Measurements from ENCODE around the gene IL21R. TPM values are rescaled to one million over a fixed set of nuclear protein-coding genes. Genes with fewer than 3 reads are reported as not detected.
A peak's percentile ranks its signal among the peaks of the same experiment; 100 is the strongest.

The IL21R gene
- total and polyA plus RNA-seq, 11 donors = 0.04 to 6.0 (median 0.26) TPM; not detected in 1

- intact Hi-C loops (cut with DNase I) = no loop called here
- no peaks in the 10 kb centered on the region for H3K27me3 ChIP-seq
- TF ChIP-seq CTCF (IDR thresholded peaks at IDR 0.05) (no peak), POLR2A (IDR thresholded peaks at IDR 0.05) (peak in 1 of 2 donors; percentile 36)
- DNase-seq = peak in 1 of 5 donors; percentile 50
- H3K36me3 ChIP-seq = peaks cover 0 to 100% (median 100%) of the 10 kb centered on the region in 9 donors
- peaks cover 0 to 7% (median 0%) of the 10 kb centered on the region in 12 donors for H3K4me1 ChIP-seq
- no peaks in the 10 kb centered on the region for H3K9me3 ChIP-seq
- no peak overlapping the region for H3K4me3 ChIP-seq
- H3K27ac ChIP-seq = peak overlapping the region in 11 of 12 donors; percentile 26 to 70 (median 56)
- 70 to 83% (median 76%) methylated on average over 16 of the region's 16 CpGs for WGBS, 4 donors
- ATAC-seq = peak in 3 of 4 donors; percentile 38 to 76 (median 47)
Measured at GRCh38 chr16:27491894-27492587, 90.1 kb downstream of the IL21R start.

- H3K27me3 ChIP-seq = no peaks in the 10 kb centered on the region
- peak overlapping the region in 11 of 12 donors; percentile 26 to 70 (median 56) for H3K27ac ChIP-seq
- no peak for DNase-seq
- no peak for ATAC-seq
- no peak for TF ChIP-seq POLR2A (IDR thresholded peaks at IDR 0.05)
- TF ChIP-seq CTCF (IDR thresholded peaks at IDR 0.05) = no peak
- H3K9me3 ChIP-seq = no peaks in the 10 kb centered on the region
- no peak overlapping the region for H3K4me3 ChIP-seq
- peaks cover 0 to 7% (median 0%) of the 10 kb centered on the region in 12 donors for H3K4me1 ChIP-seq
- peaks cover 0 to 100% (median 100%) of the 10 kb centered on the region in 9 donors for H3K36me3 ChIP-seq
- WGBS, 4 donors = 78 to 84% (median 82%) methylated on average over 11 of the region's 11 CpGs
- intact Hi-C loops (cut with DNase I) = no loop called here
Measured at GRCh38 chr16:27492588-27492979, 90.6 kb downstream of the IL21R start.

- no peak for TF ChIP-seq CTCF (IDR thresholded peaks at IDR 0.05)
- TF ChIP-seq POLR2A (IDR thresholded peaks at IDR 0.05) = no peak
- no peak for ATAC-seq
- peak in 1 of 5 donors; percentile 45 for DNase-seq
- peaks cover 0 to 100% (median 100%) of the 10 kb centered on the region in 9 donors for H3K36me3 ChIP-seq
- 67 to 78% (median 72%) methylated on average over 13 of the region's 13 CpGs for WGBS, 4 donors
- H3K9me3 ChIP-seq = no peaks in the 10 kb centered on the region
- no peak overlapping the region for H3K4me3 ChIP-seq
- H3K27ac ChIP-seq = no peak overlapping the region
- intact Hi-C loops (cut with DNase I) = no loop called here
- H3K4me1 ChIP-seq = peaks cover 0 to 21% (median 4%) of the 10 kb centered on the region in 12 donors
- H3K27me3 ChIP-seq = no peaks in the 10 kb centered on the region
Measured at GRCh38 chr16:27495191-27495590, 93.2 kb downstream of the IL21R start.

- intact Hi-C loops (cut with DNase I) = no loop called here
- H3K4me1 ChIP-seq = peaks cover 0 to 14% (median 4%) of the 10 kb centered on the region in 12 donors
- H3K4me3 ChIP-seq = no peak overlapping the region
- ATAC-seq = no peak
- peaks cover 0 to 100% (median 100%) of the 10 kb centered on the region in 9 donors for H3K36me3 ChIP-seq
- no peaks in the 10 kb centered on the region for H3K27me3 ChIP-seq
- peak overlapping the region in 2 of 12 donors; percentile 72 to 75 for H3K27ac ChIP-seq
- WGBS, 4 donors = 91 to 95% (median 94%) methylated on average over 9 of the region's 9 CpGs
- no peak for DNase-seq
- H3K9me3 ChIP-seq = no peaks in the 10 kb centered on the region
- no peak for TF ChIP-seq CTCF (IDR thresholded peaks at IDR 0.05)
- TF ChIP-seq POLR2A (IDR thresholded peaks at IDR 0.05) = no peak
Measured at GRCh38 chr16:27498031-27498825, 96.3 kb downstream of the IL21R start.

Data from heart left ventricle (tissue), 16 donors.